SU-DHL-6 (cell line): ENCODE results near the gene NELL1.

Source experiments
- CTCF ChIP-seq: fragments of 200-600 bp; sonication (generic); IDR thresholded peaks from one replicate; pipeline ENCODE4 v1.5.1; 2017; ENCODE audit warnings: antibody characterized with exemption, mild to moderate bottlenecking, low read length, moderate library complexity; ENCODE audit not compliant: insufficient read depth, poor library complexity, severe bottlenecking
- EZH2phosphoT487 ChIP-seq: fragments of 200-600 bp; sonication (generic), shearing (Covaris generic); conservative IDR thresholded peaks from 2 replicates; pipeline ENCODE4 v1.6.1; 2018; ENCODE audit warnings: mild to moderate bottlenecking, antibody characterized with exemption, low read length, moderate library complexity, mixed read lengths

DNA sequence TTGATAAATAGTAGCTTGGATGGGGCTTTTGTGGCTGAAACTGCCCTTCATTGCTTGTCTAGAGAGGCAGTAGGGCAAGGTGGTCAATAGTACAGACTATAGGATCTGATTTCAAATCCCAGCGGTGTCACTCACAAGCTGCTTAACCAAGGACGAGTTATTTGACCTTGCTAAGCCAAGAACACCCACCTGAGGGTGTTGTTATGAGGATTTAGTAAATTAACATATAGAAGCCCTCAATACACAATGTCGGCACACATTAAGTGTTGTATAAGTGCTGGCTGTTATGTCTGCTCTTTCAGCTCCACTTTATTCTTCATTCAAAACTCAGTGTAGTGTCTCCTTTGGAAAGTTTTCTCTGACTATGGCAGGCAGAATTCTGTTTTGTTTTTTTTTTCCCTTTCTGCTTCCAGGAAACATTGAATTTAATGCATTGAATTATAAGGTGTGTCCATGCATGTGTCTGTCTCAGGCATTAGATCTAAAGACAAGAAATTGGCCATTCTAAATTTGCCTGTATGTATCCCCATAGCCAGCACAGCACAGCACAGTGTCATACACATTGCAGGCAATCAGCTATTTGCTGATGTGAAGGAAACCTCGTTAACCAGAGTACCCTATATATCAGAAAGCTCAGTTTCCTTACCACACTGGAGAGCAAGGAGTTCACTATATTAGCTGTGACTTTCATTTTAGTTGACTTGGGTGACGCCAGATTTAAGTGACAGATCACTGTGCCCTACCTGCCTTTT, 212.1 kb downstream of the NELL1 start:
- TF ChIP-seq CTCF (no peak), EZH2phosphoT487 (no peak)
